Lower lobe of right lung (tissue), 2 donors: ENCODE measurements around the gene ARHGAP10. TPM values are rescaled to one million over a fixed set of nuclear protein-coding genes. Genes with fewer than 3 reads are reported as not detected.

Experiments used
- ATAC-seq, 2 donors: fragments of 200-7000 bp; cut with Tn5 transposase; one replicate each; pipeline ENCODE4 v1.9.1; 2020 to 2022; ENCODE audit warnings: mild to moderate bottlenecking in 2 of 2, moderate library complexity in 2 of 2
- DNase-seq: peaks from one replicate; pipeline ENCODE4 v3.0.0-alpha.2; 2020
- H3K27ac ChIP-seq: fragments of 200-600 bp; one replicate; pipeline ENCODE4 v1.8.0; 2022
- H3K27me3 ChIP-seq: fragments of 200-600 bp; one replicate; pipeline ENCODE4 v1.8.0; 2022; ENCODE audit warnings: low read depth
- H3K36me3 ChIP-seq: fragments of 200-600 bp; one replicate; pipeline ENCODE4 v1.8.0; 2022; ENCODE audit warnings: mild to moderate bottlenecking
- H3K4me1 ChIP-seq: fragments of 200-600 bp; one replicate; pipeline ENCODE4 v1.8.0; 2022
- H3K4me3 ChIP-seq: fragments of 200-600 bp; one replicate; pipeline ENCODE4 v1.8.0; 2022; ENCODE audit warnings: mild to moderate bottlenecking
- H3K9me3 ChIP-seq: fragments of 200-600 bp; one replicate; pipeline ENCODE4 v1.8.0; 2022
- intact Hi-C: fragments of 100-400 bp; cut with DNase I; formaldehyde crosslinking; loops from one replicate; pipeline ENCODE4 v1.11.0; 2022
- total RNA-seq: library from RNA; stranded (reverse); fragmentation: NEBNext Ultra II Directional; extraction: Animal tissue kit (Norgen Biotek cat#: 25700); gene quantifications from one replicate; pipeline ENCODE4 v1.2.1, GENCODE V29; 2021
- TF ChIP-seq, protein P1 (sequence below): fragments of 200-600 bp; IDR thresholded peaks from one replicate; pipeline ENCODE4 v1.8.0; 2022; ENCODE audit warnings: antibody characterized with exemption, mild to moderate bottlenecking
- donor health status: DM: no; HTN: yes; CAD: no; lungs with severe emphysema.

ARHGAP10 gene
- total RNA-seq, 1 donor from 2014 or later: 26.4 TPM

DNA sequence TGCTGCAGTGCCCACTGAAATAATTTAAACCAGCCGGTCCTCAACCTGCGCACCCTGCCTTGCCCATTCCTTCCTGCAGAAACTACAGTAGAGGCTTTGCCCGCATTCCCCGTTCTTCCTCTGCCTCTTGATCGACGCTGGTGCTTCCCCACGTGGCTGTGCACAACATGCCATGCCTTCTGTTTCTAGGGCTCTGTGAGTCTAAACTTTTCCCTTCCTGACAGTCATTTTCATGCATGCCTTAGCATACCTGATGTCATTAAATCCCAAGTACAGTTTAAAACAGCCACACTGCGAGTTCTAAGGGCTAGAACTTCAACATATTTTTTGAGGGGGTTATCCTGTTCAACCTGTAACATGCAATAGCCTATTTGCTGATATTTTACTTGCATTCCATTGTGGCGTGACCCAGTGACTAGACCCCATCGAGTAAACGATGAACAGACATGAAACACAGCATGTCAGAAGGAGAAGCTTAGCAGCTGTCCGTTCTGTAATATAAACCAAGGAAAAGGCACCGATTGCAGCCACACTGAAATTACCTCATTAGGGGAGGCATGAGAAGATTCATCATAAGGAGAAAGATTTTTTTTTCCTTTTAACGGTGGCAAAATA, 232.5 kb downstream of the ARHGAP10 start:
- no peak overlapping the region for H3K27ac ChIP-seq
- no peak for DNase-seq
- no peaks in the 10 kb centered on the region for H3K4me1 ChIP-seq
- intact Hi-C loops: no loop called here
- TF ChIP-seq, protein P1, sequence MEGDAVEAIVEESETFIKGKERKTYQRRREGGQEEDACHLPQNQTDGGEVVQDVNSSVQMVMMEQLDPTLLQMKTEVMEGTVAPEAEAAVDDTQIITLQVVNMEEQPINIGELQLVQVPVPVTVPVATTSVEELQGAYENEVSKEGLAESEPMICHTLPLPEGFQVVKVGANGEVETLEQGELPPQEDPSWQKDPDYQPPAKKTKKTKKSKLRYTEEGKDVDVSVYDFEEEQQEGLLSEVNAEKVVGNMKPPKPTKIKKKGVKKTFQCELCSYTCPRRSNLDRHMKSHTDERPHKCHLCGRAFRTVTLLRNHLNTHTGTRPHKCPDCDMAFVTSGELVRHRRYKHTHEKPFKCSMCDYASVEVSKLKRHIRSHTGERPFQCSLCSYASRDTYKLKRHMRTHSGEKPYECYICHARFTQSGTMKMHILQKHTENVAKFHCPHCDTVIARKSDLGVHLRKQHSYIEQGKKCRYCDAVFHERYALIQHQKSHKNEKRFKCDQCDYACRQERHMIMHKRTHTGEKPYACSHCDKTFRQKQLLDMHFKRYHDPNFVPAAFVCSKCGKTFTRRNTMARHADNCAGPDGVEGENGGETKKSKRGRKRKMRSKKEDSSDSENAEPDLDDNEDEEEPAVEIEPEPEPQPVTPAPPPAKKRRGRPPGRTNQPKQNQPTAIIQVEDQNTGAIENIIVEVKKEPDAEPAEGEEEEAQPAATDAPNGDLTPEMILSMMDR: no peak
- no peaks in the 10 kb centered on the region for H3K9me3 ChIP-seq
- ATAC-seq: no peak
- H3K36me3 ChIP-seq: peaks cover 29% of the 10 kb centered on the region
- H3K4me3 ChIP-seq: no peak overlapping the region
- H3K27me3 ChIP-seq: no peaks in the 10 kb centered on the region

DNA sequence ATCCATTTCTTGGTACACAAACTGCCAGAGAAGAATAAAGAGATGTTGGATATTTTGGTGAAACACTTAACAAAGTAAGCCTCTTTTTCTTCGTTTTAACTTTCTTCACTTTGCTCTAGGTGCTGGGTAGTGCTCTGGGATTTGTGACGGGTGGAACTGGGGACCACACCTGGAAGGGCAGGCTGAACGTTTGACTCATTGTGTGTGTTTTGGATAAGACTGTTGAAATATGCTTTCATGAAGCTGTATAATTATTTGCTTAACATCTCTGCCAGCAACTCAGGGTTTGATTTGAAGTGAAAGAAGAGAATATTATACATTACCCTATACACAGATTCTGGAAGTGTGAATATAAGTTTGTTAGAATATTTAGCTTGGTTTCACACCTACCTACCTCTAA, 233.2 kb downstream of the ARHGAP10 start:
- Histone ChIP-seq H3K27me3 (no peaks in the 10 kb centered on the region), H3K4me1 (no peaks in the 10 kb centered on the region), H3K9me3 (no peaks in the 10 kb centered on the region), H3K36me3 (peaks cover 29% of the 10 kb centered on the region), H3K27ac (no peak overlapping the region), H3K4me3 (no peak overlapping the region)
- no peak for DNase-seq
- intact Hi-C loops: no loop called here
- ATAC-seq: no peak
- TF ChIP-seq, protein P1: no peak

DNA sequence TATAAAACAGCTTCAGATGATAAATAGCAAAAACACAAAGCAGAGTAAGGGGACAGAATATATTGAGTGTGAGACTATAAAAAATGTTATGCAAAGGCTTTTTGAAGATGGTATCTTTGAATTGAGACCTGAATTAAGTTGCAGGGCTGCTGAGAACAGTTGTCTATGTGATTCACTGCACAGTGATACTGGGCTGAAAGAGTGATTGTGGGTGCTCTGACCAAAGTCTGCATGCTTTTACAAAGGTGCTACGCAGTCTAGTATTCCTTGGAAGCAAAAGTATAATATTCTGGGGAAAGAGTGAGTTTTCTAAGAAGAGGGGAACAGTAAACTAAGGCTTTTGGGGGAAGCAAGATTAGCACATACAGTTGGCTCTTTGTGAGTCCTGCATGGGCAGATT, 234.0 kb downstream of the ARHGAP10 start:
- Histone ChIP-seq H3K4me1 (no peaks in the 10 kb centered on the region), H3K27me3 (no peaks in the 10 kb centered on the region), H3K27ac (no peak overlapping the region), H3K9me3 (no peaks in the 10 kb centered on the region), H3K36me3 (peaks cover 29% of the 10 kb centered on the region), H3K4me3 (no peak overlapping the region)
- DNase-seq (no peak), ATAC-seq (no peak)
- TF ChIP-seq, protein P1: no peak
- intact Hi-C loops: no loop called here

DNA sequence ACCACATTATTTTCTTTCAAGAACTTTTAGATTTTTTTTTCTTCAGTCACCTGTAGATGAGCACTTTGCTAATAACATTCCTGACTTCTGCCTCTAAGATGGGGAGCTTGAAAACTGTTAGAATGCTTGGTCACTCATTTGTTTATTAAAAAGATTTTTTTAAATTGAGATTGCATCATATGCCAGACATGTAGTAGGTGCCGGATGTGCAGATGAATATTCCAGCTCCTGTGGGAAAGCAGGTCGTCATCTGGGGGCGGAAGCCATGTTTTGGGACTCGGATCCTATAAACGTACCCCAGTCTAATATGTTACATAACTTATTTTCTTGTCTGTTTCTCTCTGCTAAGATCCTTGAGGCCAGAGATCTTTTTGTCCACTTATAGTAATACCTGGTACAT, 236.8 kb downstream of the ARHGAP10 start:
- TF ChIP-seq, protein P1: no peak
- Histone ChIP-seq H3K27ac (no peak overlapping the region), H3K9me3 (no peaks in the 10 kb centered on the region), H3K36me3 (peaks cover 27% of the 10 kb centered on the region), H3K27me3 (no peaks in the 10 kb centered on the region), H3K4me3 (no peak overlapping the region), H3K4me1 (no peaks in the 10 kb centered on the region)
- intact Hi-C loops: no loop called here
- DNase-seq: no peak
- no peak for ATAC-seq

DNA sequence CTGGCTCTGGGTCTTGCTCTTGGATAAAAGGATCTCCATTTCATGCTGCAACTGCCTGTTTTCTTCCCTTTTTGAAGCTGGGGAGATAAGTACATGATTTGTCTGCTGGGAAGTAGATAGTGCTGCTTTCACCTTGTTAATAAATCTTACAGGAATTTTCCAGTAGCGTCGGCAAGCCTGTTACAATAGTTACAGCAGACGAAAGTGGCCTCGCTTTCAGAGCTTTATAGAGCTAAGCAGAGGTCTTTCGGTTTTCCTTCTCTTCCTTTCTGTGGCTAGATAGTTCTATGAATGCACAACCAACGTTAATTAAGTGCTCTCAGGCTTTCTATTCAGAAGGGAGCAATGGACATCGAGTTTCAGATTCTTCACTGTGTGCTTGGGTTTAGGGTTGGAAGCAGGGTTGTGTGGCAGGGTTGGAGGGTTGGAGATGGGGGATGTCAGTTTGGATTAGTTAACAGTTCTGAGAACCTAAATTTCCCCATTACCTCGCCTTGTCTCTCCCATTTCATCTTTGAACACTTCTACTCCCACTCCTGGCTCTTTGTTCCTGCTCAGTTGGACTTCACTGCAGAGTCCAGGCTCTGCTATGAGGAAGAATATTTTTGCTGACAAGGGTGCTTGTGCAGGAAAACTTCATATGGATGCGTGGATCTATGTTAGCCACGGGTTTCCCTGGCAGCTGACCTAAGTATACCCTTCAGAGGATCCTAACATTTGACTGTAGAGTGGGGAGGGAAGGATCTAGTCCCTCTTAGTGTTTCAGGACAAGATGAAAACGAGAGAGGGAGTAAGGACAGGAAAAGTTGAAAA, 237.9 kb downstream of the ARHGAP10 start:
- no peak for DNase-seq
- Histone ChIP-seq H3K4me1 (no peaks in the 10 kb centered on the region), H3K27ac (no peak overlapping the region), H3K4me3 (no peak overlapping the region), H3K27me3 (no peaks in the 10 kb centered on the region), H3K9me3 (no peaks in the 10 kb centered on the region), H3K36me3 (peaks cover 16% of the 10 kb centered on the region)
- TF ChIP-seq, protein P1: no peak
- intact Hi-C loops: no loop called here
- ATAC-seq: no peak
